GM19452 (cell line): ENCODE measurements around the gene SBNO2.
"Not testable (repeated sequence)": the region's sequence is repeated elsewhere in the genome, so short reads cannot be mapped to it uniquely, and the experiment has no call there.

Experiments
- ATAC-seq: cut with Tn5 transposase; IDR thresholded peaks from one replicate; pipeline ENCODE4 v1.9.1; 2021; ENCODE audit not compliant: unreplicated experiment

Gene SBNO2

DNA sequence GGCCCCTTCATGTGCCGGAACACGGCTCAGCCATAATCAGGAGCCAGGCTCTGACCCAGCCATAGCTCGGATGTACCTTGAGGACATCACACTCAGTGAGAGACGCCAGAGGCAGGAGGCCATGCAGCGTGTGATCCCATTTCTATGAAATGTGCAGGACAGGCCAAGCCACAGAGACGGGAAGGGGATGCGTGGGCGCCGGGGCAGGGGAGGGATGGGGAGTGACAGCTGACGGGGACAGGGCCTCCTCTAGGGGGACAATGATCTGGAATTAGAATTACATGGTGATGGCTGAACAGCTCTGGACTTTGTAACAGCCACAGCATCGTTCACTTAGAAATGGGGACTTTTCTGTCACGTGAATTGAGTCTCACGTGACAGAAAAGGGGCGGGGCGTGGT, 34.9 kb downstream of the SBNO2 start:
- ATAC-seq, result no peak

DNA sequence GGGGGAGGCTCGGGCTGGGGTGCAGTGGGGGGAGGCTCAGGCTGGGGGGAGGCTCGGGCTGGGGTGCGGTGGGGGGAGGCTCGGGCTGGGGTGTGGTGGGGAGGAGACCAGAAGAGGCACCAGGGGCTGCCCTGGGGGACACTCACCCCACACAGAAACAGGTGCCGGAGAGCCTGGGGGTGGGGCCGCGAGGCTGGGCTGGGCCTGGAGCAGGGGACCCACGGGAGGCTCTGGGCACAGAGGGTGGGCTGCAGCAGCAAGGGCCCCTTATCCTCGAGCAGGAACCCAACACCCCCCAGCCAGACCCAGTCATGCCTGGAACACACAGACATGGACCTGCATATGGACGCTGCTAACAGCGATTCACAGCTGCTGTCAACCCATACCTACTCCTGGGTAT, 35.9 kb downstream of the SBNO2 start:
- no peak for ATAC-seq

DNA sequence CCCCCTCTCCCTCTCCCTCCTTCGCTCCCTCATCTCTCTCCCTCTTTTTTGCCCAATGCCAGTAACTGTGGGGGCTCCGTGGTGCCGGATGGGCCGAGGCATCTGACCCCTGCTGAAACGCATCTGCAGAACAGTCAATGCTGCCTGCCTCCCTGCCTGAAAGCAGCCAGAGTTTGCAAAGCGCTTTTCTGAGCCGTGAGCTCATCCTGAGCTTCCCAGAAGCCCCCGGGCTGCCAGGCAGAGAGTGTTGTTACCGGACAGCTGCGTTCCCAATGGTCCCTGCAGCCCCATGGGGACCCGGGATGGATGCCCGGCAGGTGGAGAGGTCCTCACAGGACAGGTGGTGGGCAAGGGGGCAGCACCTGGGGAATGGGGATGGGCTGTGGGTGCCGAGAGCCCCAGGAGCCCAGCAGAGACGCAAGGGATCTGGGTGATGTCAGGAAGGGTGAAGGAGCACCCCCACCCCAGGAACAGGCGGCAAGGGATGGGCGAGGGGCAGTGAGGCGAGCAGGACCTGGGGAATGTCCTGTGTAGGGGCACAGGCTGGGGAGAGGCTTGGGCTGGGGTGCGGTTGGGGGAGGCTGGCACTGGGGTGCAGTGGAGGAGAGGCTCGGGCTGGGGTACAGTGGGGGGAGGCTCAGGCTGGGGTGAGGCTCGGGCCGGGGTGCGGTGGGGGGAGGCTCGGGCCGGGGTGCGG, 37.3 kb downstream of the SBNO2 start:
- ATAC-seq, result no peak

DNA sequence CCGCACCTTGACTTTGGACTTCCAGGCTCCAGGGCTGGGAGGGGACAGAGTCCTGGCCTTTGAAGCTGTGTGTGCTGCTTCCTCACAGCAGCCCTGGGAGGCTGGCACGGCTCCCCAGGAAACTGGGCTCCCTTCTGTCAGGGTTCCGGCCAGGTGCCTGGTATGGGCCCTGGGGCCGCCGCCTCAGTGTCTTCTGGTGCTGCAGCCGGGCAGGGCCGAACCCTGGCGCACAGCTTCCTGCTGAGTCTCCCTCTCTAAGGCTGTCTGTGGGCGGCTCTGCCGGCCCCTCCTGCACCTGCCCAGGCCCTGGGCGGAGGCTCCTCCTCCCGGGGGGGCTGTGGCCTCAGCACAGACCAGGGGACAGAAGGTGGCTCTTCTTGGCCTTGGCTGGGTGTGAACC, 37.9 kb downstream of the SBNO2 start:
- ATAC-seq, result no peak

DNA sequence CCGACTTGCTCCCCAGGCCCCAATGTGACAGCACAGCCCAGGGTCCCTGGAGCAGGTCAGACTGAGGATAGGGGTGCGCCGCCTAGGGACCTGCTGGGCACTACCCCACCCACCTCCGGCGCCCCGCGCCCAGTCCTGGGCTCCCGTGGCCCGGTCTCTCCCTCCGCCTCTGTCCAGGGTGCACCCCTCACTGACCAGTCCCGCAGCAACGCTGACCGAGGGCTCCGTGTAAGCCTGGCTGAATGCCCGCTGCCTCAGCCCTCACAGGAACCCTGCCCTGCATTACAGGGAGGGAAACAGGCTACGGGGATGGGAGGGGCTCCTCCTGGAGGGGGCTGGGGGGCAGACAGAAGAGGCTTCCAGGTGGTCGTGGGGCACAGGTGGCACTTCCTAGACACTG, 38.6 kb downstream of the SBNO2 start:
- no peak for ATAC-seq

DNA sequence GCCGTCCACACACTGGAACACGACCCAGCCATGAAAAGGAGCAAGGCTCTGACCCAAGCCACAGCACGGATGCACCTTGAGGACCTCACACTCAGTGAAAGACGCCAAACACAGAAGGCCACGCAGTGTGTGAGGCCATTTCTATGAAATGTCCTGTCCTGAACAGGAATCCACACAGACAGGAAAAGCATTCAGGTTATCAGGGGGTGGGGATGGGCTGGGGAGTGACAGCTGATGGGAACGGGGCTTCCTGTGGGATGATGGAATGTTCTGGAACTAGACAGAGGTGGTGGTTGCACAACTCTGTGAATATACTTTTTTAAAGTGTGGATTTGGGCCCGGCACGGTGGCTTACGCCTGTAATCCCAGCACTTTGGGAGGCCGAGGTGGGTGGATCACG, 39.6 kb downstream of the SBNO2 start:
- ATAC-seq, result no peak

DNA sequence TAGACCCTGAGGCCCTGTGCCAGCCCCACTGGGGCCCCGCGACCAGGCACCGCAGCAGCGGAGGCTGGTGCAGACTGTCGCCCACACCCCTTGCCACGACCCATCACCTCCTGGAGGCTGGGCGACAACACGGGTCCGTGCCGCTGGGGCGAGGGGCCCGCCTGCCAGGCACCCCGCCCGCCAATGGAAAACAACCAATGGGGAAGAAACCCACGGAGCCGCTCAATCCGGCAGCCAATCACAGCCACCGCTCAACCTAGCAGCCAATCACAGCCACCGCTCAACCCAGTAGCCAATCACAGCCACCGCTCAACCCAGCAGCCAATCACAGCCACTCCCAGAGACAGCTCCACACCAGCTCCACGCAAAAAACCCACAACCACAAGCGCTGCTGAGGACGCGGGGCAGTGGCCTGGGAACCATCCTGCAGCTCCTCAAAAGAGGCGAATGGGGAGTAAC, 40.6 kb downstream of the SBNO2 start:
- no peak for ATAC-seq

DNA sequence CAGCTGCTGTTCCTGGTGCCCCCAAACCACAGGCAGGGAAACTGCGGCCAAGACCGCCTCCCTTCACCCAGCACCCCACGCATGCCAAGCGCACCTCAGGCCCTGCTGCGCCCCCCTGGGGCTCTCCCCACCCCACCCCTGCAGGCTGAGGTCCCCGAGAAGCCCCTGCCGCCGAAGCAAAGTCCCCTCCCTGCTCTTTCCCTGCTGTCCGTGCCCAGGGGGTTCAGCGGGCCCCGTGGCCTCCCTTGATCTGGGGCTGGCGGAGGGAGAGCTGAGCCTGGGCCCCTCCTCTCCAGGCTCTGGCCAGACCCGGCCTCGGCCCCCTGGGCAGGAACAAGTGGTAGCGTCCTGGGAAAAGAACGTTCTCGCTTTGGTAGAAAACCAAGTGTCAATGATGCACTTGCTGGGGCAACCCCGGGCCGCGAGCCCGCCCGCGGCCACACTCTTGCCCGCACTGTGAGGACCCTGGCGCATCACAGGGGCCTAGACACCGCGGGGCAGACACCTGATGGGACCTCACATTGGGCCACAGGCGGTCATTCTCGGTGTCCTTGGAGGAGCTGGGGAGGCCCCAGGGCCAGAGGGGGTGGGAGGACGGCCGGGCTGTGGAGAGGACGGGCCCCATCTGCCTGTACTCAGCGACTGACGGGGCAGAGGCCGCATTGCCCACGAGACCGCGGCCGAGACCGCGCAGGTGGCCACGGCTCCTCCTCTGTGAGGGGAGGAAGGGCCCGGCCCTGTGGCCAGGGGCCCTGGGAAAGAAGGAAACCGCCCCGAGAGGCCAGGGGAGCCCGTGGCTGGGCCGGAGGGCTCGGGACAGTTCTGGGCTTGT, 41.3 kb downstream of the SBNO2 start:
- peak; percentile 8 for ATAC-seq

DNA sequence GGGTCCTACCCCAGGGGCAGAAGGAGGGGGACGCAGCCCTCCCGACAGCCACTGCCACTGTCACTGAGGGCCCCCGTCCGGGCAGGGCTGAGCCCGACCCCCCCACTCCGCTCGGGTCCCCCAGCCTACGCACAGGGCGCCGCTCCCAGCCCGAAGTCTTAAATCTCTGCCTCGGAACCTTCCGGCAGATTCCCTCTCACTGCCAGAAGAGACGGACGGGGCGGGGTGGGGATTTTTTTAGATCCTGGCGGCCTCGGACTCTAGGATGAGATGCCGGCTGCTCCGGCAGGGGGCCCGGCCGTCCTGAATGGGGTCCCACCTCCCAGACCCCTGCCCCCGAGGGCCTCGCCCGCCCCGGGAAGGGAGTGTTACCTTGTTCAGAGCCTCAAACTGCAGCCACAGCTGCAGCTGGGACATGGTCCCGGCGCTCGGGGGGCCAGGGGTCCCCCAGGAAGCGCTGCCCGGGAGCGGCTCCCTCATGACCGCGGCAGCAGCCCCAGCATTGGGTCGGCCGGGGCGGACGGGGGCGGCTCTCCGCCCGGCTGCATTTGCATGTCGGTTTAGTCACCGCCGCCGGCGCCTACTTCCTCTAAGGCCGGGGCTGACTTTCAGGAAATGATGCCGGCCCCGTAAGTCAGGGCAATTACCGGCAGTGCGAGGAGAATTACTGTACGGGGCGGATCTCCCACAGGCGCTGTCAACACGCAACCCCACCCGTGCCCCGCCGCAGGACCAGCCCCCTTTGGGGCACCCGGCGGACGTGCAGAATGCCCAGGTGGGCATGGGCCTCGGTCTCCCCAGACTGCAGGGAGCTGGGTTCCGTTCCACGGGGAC, 42.1 kb downstream of the SBNO2 start:
- peak; percentile 46 for ATAC-seq

DNA sequence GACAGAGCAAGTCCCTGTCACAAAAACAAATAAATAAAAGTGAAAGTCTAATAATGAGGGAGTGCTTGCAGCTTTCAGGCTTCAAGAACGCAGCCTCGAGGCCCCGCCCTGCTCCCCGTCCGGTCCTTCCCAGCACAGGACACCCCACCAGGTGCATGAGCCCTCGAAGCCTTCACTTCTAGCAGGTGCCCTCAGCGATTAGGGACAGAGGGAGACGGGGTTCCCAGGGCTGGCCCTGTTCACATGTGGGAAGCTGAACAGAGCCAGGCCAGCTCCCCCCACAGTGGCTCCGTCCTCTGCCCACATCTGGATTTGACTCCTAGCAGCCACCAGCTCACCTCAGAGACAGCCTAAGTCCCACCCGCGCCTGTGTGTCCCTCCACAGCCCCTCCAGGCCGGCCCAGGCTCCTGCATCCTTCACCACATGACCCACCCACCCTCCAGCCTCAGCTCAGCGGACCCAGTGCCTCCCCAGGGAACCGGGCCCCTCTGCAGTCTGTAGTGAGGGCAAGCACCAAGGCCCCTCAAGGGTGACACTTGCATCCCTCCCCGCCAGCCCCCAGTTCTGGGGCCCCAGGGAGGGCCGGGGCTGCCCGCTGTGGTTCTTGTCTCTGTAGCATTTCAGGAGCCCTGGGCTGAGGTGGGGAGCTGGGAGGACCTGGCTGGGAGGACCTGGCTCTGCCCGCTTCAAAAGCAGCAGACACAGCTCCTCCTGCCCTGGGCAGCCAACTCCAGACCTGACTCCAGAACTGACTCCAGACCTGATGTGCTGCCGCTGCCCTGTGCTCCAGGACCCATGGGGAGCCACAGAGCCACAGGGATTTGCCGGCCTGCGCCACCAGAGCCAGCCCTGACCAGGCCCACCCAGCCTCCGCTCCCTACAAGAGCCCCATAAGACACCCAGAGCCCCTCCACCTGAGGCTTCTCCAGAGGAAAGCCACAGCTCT, 43.0 kb downstream of the SBNO2 start:
- no peak for ATAC-seq

DNA sequence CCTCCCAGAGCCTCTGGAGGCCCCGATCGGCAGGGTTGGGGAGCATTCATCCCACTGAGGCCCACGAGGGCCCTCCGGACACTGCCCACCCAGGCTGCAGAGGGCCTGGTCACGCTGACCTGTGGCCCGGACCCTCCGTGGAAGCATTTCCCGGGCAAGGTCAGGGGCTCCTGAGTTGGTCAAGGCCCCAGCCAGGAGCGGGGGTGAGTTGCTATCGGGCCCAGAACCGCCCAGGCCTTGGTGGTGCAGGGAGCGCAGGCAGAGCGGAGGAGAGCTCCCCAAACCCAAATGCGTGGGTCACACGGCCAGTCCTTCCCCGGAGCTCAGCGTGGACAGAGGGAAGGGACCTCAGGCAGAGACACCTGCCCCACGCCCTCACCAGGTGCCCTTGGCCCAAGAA, 44.5 kb downstream of the SBNO2 start:
- ATAC-seq, result no peak

DNA sequence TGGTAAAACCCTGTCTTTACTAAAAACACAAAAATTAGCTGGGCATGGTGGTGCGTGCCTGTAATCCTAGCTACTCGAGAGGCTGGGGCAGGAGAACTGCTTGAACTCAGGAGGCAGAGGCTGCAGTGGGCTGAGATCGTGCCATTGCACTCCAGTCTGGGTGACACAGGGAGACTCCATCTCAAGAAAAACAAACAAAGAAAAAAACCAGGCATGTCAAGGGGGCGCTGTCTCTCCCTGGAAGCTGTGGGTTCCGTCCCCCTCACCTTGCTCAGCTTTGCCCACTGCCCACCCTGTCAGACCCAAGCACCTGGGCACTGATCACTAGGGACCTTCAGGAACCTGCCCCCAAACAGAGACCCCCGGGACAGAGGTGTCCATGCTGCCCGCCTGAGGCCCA, 45.0 kb downstream of the SBNO2 start:
- not testable (repeated sequence) for ATAC-seq

DNA sequence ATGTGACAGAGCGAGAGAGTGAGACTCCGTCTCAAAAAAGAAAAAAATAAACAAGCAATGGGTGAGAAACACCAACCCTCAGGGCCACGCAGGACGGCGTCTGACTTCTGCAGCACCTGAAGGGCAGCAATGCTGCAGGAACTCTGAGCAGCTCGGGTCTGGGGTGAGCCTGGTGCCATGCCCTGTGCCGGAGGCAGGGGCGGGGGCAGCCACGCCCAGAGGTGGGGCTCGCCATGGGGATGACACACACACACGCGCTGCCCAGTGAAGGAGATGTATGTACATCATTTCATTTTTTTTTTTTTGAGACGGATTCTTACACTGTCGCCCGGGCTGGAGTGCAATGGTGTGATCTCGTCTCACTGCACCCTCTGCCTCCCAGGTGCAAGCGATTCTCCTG, 46.0 kb downstream of the SBNO2 start:
- no peak for ATAC-seq

DNA sequence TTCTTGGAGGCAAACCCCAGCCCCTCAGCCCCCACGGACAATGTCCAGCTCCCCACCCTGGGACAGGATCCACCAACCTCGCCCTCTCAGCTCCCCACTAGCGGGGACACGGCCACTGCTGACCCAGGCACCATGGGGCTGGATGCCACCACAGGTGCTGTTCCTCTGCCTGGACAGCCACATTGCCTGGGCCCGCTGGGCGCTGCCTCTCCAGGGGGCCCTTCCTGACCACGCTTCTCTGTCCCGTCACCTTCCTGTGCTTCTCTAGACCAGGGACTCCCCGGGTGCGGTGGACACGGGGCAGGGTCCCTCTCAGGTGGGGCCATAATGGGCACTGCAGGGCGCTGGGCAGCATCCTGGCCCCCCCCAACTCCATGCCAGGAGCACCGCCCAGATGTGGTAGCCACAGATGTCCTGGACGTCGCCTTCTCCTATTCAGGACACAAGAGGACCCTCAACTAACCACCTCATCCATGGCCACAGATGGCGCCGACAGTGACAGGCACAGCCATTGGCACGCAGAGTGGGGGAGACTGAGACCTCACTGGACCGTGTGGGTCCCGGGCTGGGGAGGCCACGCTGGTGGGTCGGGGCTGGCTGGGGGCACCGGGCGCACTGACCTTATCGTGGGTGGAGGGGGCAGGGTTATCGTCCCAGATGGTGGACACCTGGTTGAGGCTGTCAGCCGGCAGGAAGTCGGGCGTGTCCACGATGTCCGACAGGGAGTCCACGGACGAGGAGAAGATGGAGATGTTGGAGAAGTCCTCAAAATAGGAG, 46.9 kb downstream of the SBNO2 start:
- ATAC-seq, result no peak

DNA sequence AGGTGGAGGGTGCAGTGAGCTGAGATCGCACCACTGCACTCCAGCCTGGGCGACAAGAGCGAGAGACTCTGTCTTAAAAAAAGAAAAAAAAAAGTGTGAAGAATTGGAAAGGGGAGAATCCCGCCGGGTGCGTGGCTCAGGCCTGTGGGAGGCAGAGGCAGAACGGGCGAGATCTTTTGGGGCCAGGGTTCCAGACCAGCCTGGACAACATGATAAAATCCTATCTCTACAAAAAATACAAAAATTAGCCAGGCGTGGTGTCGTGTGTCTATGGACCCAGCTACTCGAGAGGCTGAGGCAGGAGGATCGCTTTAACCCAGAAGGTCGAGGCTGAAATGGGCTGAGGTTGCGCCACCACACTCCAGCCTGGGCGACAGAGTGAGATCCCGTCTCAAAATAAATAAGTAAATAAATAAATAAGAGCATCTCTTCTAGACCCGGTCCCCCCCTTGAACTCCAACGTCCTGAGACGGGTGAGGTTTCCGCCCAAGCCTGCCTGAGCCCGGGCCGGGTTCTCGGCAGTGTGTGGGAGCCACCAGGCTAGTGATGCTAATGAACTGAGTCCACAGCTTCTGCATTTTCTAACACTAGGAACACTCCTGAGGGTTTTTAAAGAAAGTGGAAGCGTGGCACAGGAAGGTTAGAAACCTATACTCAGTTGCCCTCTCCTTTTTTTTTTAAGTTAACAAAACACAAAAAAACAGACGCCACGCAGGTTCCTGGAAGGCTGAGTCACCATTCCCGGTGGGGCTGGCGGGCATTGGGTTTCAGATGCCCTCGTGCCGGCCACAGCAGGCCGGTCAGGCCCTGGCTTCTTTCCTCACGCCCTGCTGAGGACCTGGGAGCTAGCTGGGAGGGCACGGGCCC, 48.2 kb downstream of the SBNO2 start:
- no peak for ATAC-seq

DNA sequence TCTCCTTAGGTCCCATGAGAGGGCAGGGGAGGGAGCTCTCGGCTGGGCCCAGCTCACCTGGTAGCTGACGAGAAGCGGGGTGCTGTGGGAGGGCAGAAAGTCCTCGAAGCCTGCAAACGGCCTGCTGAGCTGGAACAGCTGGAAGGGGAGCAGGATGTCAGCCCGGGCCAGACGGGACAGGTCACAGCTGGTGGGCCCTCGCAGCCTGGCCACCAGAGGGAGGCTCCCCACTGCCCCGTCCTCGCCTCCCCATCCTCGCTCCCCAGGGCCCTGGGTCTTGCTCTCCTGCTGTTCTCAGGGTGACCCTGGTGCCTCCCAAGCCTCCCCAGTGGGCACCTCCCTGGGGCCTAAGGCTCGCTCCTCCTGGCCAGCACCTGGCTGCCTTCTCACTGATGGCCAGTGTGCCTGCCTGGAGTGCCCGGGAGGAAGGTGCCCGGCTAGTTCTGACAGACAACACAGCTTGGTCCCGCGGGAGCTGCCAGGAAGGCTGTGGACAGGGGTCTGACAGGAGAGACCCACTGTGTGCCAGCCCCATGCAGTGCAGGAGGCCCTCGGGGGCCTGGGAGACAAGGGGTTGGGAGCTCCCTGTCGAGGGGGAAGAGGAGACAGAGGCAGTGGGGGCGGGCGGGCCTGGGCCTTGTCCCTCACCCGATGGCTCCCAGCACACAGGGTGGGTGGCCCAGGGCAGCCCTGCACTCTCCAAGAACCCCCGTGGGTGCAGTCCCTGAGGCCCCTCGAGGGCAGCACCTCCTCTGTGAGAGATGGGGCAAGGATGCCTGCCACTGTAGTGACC, 50.0 kb downstream of the SBNO2 start:
- no peak for ATAC-seq

DNA sequence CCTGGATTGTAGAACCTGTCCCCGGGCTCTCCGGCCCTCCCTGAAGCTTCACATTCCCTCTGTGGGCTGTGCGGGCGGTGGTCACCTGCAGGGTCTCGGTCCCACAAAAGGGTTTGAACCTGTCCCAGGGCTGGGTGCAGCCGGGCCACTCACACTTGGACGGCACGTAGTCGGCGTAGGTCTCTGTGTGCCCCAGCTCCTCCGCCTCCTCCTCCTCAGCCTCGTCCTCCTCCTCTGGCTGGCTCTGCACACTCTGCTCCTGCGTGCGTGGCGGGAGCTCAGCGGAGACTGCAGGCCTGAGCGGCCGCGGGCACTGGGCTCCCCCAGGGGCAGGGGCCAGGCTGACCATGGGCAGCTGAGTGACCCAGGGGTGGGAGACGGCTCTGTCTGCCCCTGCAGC, 50.7 kb downstream of the SBNO2 start:
- ATAC-seq, result no peak

DNA sequence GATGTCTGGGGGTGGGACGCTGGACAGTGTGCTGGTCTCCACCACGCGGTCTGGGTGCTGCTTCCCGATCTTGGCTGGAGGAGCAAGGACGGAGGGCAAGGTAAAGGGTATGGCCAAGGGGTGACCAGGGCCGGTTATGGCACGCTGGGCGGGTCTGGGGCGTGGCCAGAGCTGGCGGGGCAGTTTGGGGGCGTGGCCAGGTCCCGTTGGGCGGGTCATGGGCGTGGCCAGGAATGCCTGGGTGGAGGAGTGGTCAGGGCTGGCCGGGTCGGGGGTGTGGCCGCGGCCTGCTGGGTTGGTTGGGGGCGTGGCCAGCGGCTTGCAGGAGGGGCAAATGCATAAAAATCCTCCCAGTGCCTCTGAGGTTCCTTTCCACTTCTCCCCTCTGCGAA, 51.1 kb downstream of the SBNO2 start:
- no peak for ATAC-seq
